Ascending aorta (tissue), 2 donors: Measurements from ENCODE around the gene ATXN1L. TPM values are rescaled to one million over a fixed set of nuclear protein-coding genes. Genes with fewer than 3 reads are reported as not detected.
A peak's percentile ranks its signal among the peaks of the same experiment; 100 is the strongest.
"Not testable (repeated sequence)": the region's sequence is repeated elsewhere in the genome, so short reads cannot be mapped to it uniquely, and the experiment has no call there.

Source experiments
- DNase-seq, 2 donors: peaks; one replicate each; pipeline ENCODE4 v3.0.0-alpha.2; 2019; ENCODE audit warnings: low spot score in 2 of 2
- H3K27ac ChIP-seq, 2 donors: fragments of 200-600 bp; sonication (generic); one replicate each; pipeline ENCODE4 v1.5.1; 2016 to 2017; ENCODE audit warnings: mild to moderate bottlenecking in 1 of 2
- H3K27me3 ChIP-seq: fragments of 200-600 bp; sonication (generic); one replicate; pipeline ENCODE4 v1.5.1; 2017
- H3K36me3 ChIP-seq, 2 donors: fragments of 200-600 bp; sonication (generic); one replicate each; pipeline ENCODE4 v1.5.1; 2016
- H3K4me1 ChIP-seq, 2 donors: fragments of 200-600 bp; sonication (generic); one replicate each; pipeline ENCODE4 v1.5.1; 2016 to 2017; ENCODE audit warnings: mild to moderate bottlenecking in 1 of 2
- H3K4me3 ChIP-seq, 2 donors: fragments of 200-600 bp; sonication (generic); one replicate each; pipeline ENCODE4 v1.5.1; 2016 to 2017; ENCODE audit warnings: mild to moderate bottlenecking in 1 of 2
- H3K9me3 ChIP-seq, 2 donors: fragments of 200-600 bp; sonication (generic); one replicate each; pipeline ENCODE4 v1.5.1; 2016
- CTCF ChIP-seq, 3 experiments: fragments of 200-600 bp in 2 of 3; fragments of 450-650 bp in 1 of 3; sonication (generic) in 2 of 3; IDR thresholded peaks; one replicate each; pipeline ENCODE4 v1.5.1; 2016 to 2019; ENCODE audit warnings: antibody characterized with exemption in 3 of 3, mild to moderate bottlenecking in 1 of 3, moderate library complexity in 1 of 3
- intact Hi-C: fragments of 100-400 bp; cut with DNase I; formaldehyde crosslinking; loops from one replicate; pipeline ENCODE4 v1.15.1; 2023
- total RNA-seq: library from RNA; depleted of rRNA; stranded (reverse); fragments of >200 nt; gene quantifications from one replicate; pipeline ENCODE4 v1.1.0, GENCODE V29; 2016

Gene ATXN1L
- total RNA-seq, 1 donor from 2014 or later = 11.8 TPM

DNA sequence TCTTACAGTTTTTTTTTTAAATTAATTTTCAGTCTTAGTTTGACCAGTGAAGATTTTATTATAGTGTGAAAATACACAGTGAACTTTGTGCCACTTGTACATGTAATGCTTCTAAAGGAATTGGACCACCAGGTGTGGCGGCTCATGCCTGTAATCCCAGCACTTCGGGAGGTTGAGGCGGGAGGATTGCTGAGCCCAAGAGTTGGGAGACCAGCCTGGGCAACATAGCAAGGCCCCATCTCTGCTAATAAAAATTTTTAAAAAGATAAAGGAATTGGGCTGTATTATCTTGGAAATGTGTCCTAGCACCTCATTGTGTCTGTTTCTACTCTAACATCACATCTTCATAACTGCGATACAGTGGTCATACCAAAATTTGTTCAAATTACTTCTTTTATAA, 53.4 kb downstream of the ATXN1L start:
- H3K9me3 ChIP-seq = no peaks in the 10 kb centered on the region
- no peak for TF ChIP-seq CTCF (IDR thresholded peaks at IDR 0.05)
- intact Hi-C loops = loop anchor here (10.0 kb wide), 1 partner anchor 1036 kb away; no protein-coding TSS in a partner anchor
- no peak for DNase-seq
- H3K27ac ChIP-seq = peak overlapping the region; percentile 51 to 52
- H3K4me1 ChIP-seq = peaks cover 0 to 32% of the 10 kb centered on the region in 2 donors
- H3K36me3 ChIP-seq = peaks cover 0 to 6% of the 10 kb centered on the region in 2 donors
- no peak overlapping the region for H3K4me3 ChIP-seq
- H3K27me3 ChIP-seq = no peaks in the 10 kb centered on the region

GRCh38 chr16:71902656-71903365, 57.0 kb downstream of the ATXN1L start:
- Histone ChIP-seq H3K4me1 (peaks cover 0 to 20% of the 10 kb centered on the region in 2 donors), H3K9me3 (no peaks in the 10 kb centered on the region), H3K27ac (no peak overlapping the region), H3K4me3 (no peak overlapping the region), H3K27me3 (no peaks in the 10 kb centered on the region), H3K36me3 (peaks cover 0 to 2% of the 10 kb centered on the region in 2 donors)
- intact Hi-C loops = no loop called here
- DNase-seq = no peak
- no peak for TF ChIP-seq CTCF (IDR thresholded peaks at IDR 0.05)

DNA sequence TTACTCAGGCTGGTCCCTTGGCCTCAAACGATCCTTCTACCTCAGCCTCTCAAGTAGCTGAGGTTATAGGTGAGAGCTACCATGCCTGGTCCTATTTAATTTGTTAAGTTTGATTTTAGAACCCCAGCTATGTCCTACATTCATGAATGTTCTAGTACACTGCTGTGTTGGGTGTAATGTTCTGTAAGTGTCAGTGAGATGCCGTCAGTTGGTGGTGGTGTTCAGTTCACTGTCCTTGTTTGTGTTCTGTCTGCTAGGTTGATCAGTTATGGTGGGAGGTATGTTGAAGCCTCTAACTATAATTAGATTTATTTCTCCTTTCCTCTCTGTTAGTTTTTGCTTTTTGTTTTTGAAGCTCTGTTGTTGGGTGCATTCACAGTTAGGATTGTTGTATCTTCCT, 57.8 kb downstream of the ATXN1L start:
- Histone ChIP-seq H3K36me3 (no peaks in the 10 kb centered on the region), H3K27ac (no peak overlapping the region), H3K27me3 (no peaks in the 10 kb centered on the region), H3K9me3 (no peaks in the 10 kb centered on the region), H3K4me3 (no peak overlapping the region), H3K4me1 (peaks cover 0 to 15% of the 10 kb centered on the region in 2 donors)
- intact Hi-C loops = no loop called here
- TF ChIP-seq CTCF (IDR thresholded peaks at IDR 0.05) = no peak
- no peak for DNase-seq

DNA sequence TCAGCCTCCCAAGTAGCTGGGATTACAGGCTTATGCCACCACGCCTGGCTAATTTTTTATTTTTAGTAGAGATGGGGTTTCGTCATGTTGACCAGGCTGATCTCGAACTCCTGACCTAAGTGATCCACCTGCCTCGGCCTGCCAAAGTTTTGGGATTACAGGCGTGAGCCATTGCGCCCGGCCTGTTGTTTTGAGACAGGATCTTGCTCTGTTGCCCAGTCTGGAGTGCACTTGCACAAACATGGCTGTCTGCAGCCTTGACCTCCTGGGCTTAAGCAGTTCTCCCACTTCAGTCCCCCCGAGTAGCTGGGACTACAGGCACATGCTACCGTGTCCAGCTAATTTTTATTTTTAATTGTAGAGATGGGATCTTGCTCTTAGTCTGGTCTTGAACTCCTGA, 58.5 kb downstream of the ATXN1L start:
- H3K4me3 ChIP-seq = no peak overlapping the region
- H3K9me3 ChIP-seq = no peaks in the 10 kb centered on the region
- DNase-seq = no peak
- no peak overlapping the region for H3K27ac ChIP-seq
- no peaks in the 10 kb centered on the region for H3K27me3 ChIP-seq
- no peak for TF ChIP-seq CTCF (IDR thresholded peaks at IDR 0.05)
- intact Hi-C loops = no loop called here
- H3K36me3 ChIP-seq = peaks cover 0 to 1% of the 10 kb centered on the region in 2 donors
- peaks cover 0 to 11% of the 10 kb centered on the region in 2 donors for H3K4me1 ChIP-seq

- H3K27ac ChIP-seq, H3K4me1 ChIP-seq, intact Hi-C loops: not testable (repeated sequence)
These were observed 60.0 kb downstream of the ATXN1L start for GRCh38 chr16:71905765-71906164.

More at GRCh38 chr16:71905765-71906164, 60.0 kb downstream of the ATXN1L start:
- DNase-seq, H3K27me3 ChIP-seq, H3K36me3 ChIP-seq, H3K4me3 ChIP-seq, H3K9me3 ChIP-seq: not testable (repeated sequence)

Other genes starting within 250 kb of the ATXN1L start
- gene MARVELD3, start 219.8 kb upstream of the ATXN1L start, total RNA-seq = not detected
- 8.4 TPM for gene PHLPP2, start 121.3 kb upstream of the ATXN1L start, total RNA-seq
- 40.7 TPM for gene AP1G1, start 37.1 kb upstream of the ATXN1L start, total RNA-seq
- gene ZNF821, start 38.2 kb downstream of the ATXN1L start, total RNA-seq = not detected
- gene IST1, start 49.6 kb downstream of the ATXN1L start, total RNA-seq = 116 TPM
- not detected for gene PKD1L3, start 154.4 kb downstream of the ATXN1L start, total RNA-seq
- gene DHODH, start 162.8 kb downstream of the ATXN1L start, total RNA-seq = 8.6 TPM
- 137 TPM for gene HP, start 208.5 kb downstream of the ATXN1L start, total RNA-seq
- 1.1 TPM for gene HPR, start 217.2 kb downstream of the ATXN1L start, total RNA-seq
- gene TXNL4B, start 247.6 kb downstream of the ATXN1L start, total RNA-seq = 2.4 TPM
- 11.7 TPM for gene DHX38, start 247.9 kb downstream of the ATXN1L start, total RNA-seq